ENCODE measurements around the gene HLF. TPM values are rescaled to one million over a fixed set of nuclear protein-coding genes. Genes with fewer than 3 reads are reported as not detected.

Gene HLF
- total RNA-seq, 1 donor from 2014 or later, result 1.3 TPM

DNA sequence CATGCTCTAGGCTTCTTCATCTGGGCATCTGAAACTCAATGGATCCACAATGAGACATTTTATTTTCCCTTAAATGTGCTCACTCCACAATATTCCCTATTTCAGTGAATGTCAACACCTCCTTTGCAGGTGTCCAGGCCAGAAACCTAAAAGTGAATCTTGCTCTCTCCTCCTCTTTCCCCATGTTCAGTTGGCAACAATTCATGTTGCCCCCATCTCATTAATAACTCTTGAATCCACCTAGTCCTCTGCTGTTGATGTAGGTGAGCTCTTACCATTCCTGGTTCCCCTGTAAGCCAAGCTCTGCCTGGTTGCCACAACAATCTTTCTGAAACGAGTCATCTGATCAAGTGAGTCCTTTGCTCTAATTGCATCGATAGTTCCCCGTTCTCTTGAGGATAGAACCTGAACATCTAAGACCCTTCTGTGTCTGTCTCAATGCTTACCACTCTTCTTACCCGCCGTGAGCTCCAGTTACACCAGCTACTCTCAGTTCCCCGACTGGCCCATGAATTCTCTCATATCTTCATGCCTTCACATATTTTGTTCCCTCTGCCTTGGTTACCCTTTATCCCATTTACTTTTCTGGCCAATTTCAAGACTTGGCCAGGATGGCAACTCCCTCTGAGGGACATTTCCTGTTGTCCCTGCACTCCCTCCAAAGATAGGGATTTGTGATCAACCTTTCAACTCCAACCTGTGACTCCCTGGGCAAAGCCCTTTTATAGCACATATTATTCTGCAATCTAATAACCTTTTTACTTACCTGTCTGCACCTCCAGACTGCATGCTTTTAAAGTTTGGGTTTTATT lies 35.9 kb downstream of the HLF start:
- TF ChIP-seq, protein P1, sequence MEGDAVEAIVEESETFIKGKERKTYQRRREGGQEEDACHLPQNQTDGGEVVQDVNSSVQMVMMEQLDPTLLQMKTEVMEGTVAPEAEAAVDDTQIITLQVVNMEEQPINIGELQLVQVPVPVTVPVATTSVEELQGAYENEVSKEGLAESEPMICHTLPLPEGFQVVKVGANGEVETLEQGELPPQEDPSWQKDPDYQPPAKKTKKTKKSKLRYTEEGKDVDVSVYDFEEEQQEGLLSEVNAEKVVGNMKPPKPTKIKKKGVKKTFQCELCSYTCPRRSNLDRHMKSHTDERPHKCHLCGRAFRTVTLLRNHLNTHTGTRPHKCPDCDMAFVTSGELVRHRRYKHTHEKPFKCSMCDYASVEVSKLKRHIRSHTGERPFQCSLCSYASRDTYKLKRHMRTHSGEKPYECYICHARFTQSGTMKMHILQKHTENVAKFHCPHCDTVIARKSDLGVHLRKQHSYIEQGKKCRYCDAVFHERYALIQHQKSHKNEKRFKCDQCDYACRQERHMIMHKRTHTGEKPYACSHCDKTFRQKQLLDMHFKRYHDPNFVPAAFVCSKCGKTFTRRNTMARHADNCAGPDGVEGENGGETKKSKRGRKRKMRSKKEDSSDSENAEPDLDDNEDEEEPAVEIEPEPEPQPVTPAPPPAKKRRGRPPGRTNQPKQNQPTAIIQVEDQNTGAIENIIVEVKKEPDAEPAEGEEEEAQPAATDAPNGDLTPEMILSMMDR (IDR thresholded peaks at IDR 0.05; ENCODE audit: unreplicated experiment), result no peak
- no peaks in the 10 kb centered on the region for H3K9me3 Mint-ChIP-seq
- peaks cover 2% of the 10 kb centered on the region for H3K4me1 Mint-ChIP-seq
- no peak overlapping the region for H3K27ac Mint-ChIP-seq
- H3K4me3 Mint-ChIP-seq, result no peak overlapping the region
- H3K27me3 Mint-ChIP-seq (ENCODE audit: low read depth), result peaks cover 9% of the 10 kb centered on the region
- DNase-seq (ENCODE audit: low spot score in 2 of 2, unreplicated experiment in 2 of 2), result no peak
- no peaks in the 10 kb centered on the region for H3K36me3 Mint-ChIP-seq

DNA sequence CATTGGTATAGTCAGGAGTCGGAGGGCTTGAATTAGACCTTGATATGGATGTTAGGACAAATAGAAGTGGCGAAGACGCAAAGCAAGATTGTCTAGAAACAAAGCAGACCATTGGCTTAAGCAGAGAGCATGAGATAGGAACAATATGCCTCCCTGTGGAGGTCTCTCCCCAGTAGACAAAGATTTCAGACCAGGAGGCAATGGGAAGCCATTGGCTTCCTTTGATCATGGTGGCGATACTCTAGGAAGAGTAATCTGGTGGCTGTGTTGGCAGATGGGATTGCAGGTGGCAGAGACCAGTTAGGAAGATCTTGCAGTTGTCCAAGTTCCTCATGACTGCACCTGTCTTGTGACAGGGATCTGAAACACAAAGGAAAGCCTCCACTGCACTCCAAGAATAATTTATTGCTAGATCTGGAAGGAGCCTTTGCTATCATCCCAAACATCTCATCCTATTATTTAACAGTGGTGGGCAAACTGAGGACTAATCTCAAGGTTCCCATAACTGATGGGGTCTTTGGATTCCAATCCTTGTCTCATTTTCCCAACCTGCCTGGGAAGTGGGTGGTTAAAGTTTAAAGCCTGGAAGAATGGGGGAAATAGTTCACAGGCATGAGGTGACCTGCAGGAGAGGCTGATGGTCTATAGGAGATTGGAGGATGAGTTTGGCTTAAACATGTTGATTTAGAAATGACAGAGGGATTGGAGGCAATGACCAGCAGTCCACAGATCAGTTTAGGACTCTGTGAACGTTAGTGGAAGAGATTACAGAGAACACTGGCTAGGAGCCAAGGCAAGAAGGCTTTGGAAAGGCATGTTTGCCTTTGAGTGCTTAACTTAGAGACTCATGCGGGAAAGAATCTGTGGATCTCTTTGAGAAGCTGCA lies 37.0 kb downstream of the HLF start:
- Mint-ChIP-seq H3K4me1 (no peaks in the 10 kb centered on the region), H3K9me3 (no peaks in the 10 kb centered on the region), H3K27me3 (ENCODE audit: low read depth) (peaks cover 9% of the 10 kb centered on the region), H3K27ac (no peak overlapping the region), H3K4me3 (no peak overlapping the region), H3K36me3 (no peaks in the 10 kb centered on the region)
- no peak for DNase-seq (ENCODE audit: low spot score in 2 of 2, unreplicated experiment in 2 of 2)
- TF ChIP-seq, protein P1 (IDR thresholded peaks at IDR 0.05; ENCODE audit: unreplicated experiment), result no peak

DNA sequence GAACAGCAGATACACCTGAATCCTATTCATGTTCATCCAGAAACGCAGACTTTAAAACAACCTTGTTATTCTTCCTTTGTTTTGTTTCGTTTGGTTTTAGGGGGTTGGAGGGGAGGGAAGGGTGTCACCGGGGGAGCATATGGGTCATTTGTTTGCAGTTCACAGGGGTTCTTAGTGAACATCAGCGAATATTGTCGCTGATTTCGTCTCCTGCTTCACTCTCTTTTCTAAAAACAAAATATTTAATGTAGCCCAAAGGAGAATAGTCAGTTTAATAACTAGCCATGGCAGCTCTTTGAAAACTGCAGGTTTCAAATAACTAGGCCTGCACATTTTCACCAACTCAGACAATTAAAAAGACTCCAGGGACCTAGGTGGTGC lies 37.6 kb downstream of the HLF start:
- TF ChIP-seq, protein P1 (IDR thresholded peaks at IDR 0.05; ENCODE audit: unreplicated experiment), result no peak
- Mint-ChIP-seq H3K4me3 (no peak overlapping the region), H3K4me1 (no peaks in the 10 kb centered on the region), H3K36me3 (no peaks in the 10 kb centered on the region), H3K27ac (no peak overlapping the region), H3K27me3 (ENCODE audit: low read depth) (peaks cover 9% of the 10 kb centered on the region), H3K9me3 (no peaks in the 10 kb centered on the region)
- no peak for DNase-seq (ENCODE audit: low spot score in 2 of 2, unreplicated experiment in 2 of 2)

DNA sequence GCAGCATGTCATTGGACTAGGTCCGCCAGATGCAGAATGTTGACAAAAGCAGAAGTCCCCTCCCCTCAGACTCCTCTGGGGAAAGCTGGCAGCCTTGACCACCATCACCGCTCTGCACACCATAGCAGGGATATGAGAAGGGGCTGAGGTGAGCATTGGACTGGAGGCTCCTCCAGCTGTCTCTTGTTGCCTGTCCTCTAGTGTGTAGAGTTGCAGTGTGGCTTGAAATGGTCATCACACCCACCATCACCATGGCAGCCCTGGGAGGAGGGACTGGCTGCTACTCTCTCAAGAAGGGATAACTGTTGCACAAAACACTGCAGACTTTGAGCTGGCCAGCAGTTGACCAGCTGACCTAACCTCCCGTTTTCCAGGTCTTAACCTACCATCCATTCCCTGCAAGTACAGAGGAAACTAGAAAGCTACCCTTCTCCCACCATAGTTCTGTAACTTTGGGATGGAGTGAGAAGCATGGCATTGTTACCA lies 38.3 kb downstream of the HLF start:
- H3K4me3 Mint-ChIP-seq, result no peak overlapping the region
- TF ChIP-seq, protein P1 (IDR thresholded peaks at IDR 0.05; ENCODE audit: unreplicated experiment), result no peak
- no peak overlapping the region for H3K27ac Mint-ChIP-seq
- H3K9me3 Mint-ChIP-seq, result no peaks in the 10 kb centered on the region
- no peaks in the 10 kb centered on the region for H3K36me3 Mint-ChIP-seq
- H3K27me3 Mint-ChIP-seq (ENCODE audit: low read depth), result peaks cover 9% of the 10 kb centered on the region
- DNase-seq (ENCODE audit: low spot score in 2 of 2, unreplicated experiment in 2 of 2), result no peak
- H3K4me1 Mint-ChIP-seq, result no peaks in the 10 kb centered on the region

DNA sequence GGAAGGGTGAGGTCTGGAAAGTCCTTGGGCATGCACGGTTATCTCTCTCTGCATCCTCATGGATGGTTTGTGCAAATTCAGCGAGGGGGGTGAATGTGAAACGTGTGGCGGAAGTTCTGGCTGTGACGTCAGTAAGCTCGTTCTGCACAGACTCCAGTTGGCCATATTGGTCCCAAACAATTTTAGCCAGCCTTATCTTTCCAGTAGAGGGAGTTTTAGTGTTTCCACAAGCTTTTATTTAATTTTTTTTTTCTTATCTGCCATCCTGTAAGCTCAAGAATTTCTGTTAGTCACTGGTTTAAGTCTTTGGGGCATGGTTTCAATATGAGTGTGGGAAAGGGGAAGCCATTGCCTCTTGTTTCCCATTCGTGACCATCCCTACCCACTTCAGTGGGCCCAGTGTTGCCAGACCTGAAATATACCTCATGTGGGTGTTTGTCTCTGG lies 39.0 kb downstream of the HLF start:
- TF ChIP-seq, protein P1 (IDR thresholded peaks at IDR 0.05; ENCODE audit: unreplicated experiment), result no peak
- no peaks in the 10 kb centered on the region for H3K36me3 Mint-ChIP-seq
- no peak overlapping the region for H3K4me3 Mint-ChIP-seq
- peak overlapping the region; percentile 29 for H3K27ac Mint-ChIP-seq
- H3K9me3 Mint-ChIP-seq, result no peaks in the 10 kb centered on the region
- no peaks in the 10 kb centered on the region for H3K4me1 Mint-ChIP-seq
- peaks cover 9% of the 10 kb centered on the region for H3K27me3 Mint-ChIP-seq (ENCODE audit: low read depth)
- no peak for DNase-seq (ENCODE audit: low spot score in 2 of 2, unreplicated experiment in 2 of 2)
